Activated CD8-positive, alpha-beta memory T cell treated with anti-CD3 and anti-CD28 coated beads for 1 hour (primary cell): ENCODE results near the gene STXBP2.

Experiments
- DNase-seq, 2 donors: peaks; one replicate each; pipeline ENCODE4 v3.0.0-alpha.2; 2020; ENCODE audit warnings: low read depth in 1 of 2; ENCODE audit errors: extremely low read depth in 1 of 2

Gene STXBP2

DNA sequence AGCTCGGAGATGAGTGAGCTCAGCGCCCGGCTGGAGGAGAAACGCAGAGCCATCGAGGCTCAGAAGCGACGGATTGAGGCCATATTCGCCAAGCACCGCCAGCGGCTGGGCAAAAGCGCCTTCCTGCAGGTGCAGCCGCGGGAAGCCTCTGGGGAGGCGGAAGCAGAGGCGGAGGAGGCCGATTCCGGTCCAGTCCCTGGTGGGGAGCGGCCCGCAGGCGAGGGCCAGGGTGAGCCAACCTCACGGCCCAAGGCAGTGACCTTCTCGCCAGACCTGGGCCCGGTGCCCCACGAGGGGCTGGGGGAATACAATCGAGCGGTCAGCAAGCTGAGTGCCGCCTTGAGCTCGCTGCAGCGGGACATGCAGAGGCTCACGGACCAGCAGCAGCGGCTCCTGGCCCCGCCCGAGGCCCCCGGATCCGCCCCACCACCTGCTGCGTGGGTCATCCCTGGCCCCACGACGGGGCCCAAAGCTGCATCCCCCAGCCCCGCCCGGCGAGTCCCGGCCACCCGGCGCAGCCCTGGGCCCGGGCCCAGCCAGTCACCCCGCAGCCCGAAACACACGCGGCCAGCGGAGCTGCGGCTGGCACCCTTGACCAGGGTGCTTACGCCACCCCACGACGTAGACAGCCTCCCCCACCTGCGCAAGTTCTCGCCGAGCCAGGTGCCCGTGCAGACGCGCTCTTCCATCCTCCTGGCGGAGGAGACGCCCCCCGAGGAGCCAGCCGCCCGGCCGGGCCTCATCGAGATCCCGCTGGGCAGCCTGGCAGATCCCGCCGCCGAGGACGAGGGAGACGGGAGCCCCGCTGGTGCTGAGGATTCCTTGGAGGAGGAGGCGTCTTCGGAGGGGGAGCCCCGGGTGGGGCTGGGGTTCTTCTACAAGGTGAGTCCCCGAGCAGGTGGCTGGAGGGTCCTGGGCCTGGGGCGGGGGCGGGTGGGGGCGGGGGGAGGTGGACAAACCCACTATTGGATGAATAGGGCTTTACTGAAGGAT lies 24.3 kb upstream of the STXBP2 start:
- DNase-seq = no peak

DNA sequence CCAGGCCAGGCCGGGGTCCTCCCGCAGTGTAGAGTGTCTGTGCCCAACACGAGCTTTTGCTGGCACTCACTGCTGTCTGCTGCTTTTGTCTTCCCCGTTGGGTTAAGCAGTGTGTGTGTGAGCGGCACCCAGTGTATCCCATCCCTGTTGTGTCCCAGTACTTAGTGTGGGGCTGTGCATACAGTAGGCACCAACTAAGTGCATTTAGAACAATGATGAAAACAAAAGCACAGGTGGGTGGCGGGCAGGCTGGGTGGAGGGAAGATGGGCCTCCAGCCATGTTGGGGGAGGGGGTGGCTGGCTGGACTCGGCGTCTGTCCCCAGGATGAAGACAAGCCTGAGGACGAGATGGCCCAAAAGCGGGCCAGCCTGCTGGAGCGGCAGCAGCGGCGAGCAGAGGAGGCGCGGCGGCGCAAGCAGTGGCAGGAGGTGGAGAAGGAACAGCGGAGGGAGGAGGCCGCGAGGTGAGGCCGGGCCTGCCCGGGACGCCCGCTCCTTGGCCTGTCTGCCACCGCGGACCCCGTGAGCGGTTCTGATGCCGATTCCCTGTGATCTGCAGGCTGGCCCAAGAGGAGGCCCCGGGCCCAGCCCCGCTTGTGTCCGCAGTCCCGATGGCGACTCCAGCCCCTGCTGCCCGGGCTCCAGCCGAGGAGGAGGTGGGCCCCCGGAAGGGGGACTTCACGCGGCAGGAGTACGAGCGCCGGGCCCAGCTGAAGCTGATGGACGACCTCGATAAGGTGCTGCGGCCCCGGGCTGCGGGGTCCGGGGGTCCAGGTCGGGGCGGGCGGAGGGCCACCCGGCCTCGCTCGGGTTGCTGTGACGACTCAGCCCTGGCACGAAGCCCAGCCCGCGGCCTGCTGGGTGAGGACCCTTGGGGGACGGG lies 21.8 kb upstream of the STXBP2 start:
- no peak for DNase-seq

- DNase-seq = no peak
Observed at GRCh38 chr19:7617172-7617571, 19.7 kb upstream of the STXBP2 start.

DNA sequence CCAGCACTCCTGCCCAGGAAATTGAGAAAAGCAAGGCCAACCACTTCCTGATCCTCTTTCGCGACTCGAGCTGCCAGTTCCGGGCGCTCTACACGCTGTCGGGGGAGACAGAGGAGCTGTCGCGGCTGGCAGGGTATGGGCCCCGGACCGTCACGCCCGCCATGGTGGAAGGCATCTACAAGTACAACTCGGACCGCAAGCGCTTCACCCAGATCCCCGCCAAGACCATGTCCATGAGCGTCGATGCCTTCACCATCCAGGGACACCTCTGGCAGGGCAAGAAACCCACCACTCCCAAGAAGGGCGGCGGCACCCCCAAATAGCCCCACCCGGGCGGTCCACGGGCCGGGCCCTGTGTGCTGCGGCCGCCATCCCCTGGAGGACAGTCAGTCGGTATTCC lies 19.2 kb upstream of the STXBP2 start:
- no peak for DNase-seq

DNA sequence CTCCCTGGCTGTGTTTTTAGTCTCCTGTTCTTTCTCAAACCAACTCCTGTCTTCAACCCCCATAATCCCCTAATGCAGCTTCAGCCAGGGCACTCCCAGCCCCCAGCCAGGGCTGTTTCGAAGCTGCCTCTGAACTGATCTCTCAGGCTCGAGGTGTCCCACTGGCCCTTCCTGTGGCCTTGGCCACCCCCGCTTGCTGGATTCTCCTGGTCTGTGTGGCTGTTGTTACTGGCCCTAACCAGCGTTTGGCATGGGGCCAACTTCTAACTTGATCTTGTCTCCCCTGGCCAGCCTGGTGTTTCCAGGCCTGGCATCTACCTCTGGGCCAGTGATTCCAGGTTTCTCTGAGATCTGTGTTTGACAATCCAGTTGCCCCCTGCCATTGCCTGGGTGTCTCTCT lies 18.6 kb upstream of the STXBP2 start:
- DNase-seq = no peak

DNA sequence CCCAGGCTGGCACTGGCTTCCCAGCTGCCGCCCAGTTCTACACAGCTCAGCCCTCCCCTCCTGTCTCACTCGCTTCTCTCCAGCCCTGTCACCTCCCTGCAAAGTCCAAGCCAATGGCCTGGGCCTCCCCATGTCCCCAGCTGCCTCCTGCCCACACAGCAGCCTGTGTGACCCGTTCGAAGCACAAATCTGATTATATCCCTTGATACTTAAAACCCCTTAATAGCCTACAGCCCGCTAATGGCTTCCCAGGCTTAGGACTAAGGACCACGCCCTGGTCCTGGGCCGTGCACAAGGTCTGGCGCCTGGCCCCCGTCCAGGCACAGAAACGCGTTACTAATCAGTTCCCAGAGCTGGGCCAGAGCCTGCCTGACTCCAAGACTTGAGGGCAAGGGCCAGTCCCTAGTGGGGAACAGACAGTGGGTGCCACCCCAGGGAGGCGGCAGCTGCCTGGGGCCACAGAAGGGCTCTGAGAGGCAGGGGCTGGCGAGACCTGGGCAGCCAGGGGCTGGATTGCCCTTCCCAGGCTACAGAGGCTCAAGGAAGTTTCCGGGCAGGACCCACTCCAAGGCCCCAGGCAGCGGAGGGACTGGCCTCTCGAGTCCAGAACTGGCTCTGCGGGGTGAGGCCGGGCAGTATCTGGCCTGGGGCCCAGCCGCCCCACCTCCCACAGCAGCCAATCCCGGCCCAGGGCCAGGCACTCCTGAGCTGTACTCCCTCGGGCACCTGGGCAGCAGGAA lies 18.0 kb upstream of the STXBP2 start:
- no peak for DNase-seq

GRCh38 chr19:7619671-7620441 lies 17.1 kb upstream of the STXBP2 start:
- DNase-seq = no peak

DNA sequence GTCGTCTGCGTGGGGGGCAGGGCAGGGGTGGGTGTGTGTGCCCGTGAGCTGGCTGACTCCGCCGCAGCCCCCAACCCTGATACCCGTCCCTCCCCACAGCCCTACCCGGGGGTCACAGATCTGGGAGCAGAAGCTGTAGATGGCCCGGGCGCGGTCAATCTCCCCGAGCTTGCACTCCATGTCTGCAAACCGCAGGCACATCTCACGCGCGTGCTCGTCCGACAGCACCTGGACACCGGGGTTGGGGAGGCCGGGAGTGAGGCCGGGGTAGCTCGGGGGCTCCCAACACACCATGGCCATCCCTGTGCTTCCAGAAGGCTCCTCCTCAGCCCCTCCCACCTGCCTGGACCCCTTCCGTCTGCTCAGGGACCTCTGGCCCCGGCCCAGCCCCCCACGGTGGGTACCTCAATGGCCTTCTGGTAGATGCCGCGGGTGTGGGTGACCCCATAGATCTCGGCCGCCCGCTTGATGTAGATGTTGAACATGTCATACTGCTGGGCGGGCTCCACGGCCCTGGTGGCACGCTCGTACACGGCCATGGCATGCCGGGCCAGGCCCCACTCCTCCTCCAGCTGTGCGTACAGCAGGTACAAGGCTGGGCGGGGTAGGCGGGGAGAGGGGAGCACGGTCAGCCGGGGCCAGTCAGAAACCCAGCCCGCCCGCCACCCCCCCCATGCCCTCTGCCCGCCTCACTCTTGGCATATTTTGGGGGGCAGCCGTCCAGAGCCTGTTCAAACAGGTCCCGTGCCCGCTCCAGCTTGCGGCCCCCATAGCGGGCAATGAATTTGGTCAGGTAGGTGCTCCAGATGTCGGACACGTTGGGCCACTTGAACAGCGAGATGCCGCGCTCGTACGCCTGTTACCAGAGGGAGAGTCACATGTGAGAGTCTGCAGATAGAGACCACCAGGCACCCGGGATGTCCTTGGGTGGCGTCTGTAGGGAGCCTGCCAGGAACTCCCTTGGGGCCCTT lies 16.2 kb upstream of the STXBP2 start:
- DNase-seq = no peak

DNA sequence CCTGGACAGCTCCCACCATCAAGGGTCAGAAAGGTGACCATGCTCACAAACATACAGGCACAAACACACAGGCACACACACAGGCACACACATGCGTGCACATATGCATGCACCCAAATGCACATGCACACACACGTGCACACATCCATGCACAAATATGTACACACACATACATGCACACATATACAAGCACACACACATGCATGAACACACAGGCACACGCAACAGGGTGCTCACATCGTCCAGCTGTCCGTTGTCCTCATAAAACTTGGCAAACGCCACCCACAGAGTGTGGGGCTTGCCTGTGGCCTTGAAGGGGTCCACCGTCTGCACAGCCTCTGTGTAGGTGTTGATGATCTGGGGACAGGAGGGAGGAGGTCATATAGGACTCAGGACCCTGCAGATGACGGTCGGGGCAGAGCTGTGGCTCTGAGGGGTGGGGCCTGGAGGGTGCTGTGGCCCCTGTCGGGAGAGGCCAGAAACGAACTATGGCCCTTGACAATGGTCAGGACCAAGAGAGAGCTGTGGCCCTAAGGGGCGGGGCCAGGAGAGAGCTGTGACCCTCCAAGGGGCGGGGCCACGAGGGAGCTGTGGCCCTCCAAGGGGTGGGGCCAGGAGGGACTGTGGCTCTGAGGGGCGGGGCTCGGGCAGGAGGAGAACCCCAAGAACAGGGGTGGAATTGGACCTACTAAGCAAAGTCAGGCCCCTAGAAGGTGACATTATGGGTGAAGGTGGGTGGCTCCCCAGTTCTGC lies 13.8 kb upstream of the STXBP2 start:
- DNase-seq = no peak

- DNase-seq = no peak
Observed at GRCh38 chr19:7623725-7624603, 12.9 kb upstream of the STXBP2 start.

DNA sequence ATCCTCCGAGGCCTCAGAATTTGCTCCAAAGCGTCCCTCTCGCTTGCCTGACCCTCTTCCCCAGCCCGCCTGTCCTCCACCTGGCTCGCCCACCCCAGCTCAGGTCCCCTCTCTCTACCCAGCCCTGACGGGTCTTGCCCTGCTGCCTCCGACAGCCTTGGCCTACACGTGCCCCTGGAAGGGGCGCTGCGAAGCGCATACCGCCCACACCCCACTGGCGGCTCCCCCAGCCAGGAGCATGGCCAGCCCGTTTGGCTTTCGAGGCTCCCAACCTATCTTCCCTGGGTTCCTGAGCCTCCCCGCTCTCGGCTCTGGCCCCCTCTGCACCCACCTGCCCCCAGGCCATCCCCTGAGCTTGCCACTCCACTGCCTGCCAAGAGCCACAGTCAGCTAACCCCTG lies 12.1 kb upstream of the STXBP2 start:
- no peak for DNase-seq

DNA sequence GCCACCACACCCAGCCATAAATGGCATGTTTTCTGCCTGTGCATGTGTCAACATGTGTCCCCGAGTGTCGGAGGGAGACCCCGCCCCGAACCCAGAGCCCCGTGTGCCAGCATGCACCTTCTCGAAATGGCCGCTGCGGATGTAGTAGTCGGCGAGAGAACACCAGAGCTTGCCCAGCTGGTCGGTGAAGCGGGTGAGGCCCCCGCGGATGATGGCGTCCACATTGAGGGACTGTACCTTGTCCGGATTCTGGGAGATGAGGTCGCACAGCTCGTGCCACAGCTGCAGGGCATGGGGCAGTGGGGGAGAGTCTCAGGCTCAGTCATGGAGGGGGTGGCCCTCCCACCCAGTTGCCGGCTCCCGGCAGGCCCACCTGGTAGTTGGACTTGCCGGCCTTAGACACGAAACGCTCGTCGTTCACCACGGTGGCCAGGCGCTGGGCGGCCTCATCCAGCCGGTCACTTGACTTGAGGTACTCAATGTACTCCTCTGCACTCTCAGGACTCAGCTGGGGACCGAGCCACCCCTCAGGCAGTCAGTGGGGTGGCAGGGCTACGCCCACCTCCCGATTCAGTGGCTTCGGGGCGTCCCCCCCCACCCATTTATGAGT lies 11.0 kb upstream of the STXBP2 start:
- no peak for DNase-seq

- no peak for DNase-seq
Observed at GRCh38 chr19:7627166-7627565, 9.7 kb upstream of the STXBP2 start.

DNA sequence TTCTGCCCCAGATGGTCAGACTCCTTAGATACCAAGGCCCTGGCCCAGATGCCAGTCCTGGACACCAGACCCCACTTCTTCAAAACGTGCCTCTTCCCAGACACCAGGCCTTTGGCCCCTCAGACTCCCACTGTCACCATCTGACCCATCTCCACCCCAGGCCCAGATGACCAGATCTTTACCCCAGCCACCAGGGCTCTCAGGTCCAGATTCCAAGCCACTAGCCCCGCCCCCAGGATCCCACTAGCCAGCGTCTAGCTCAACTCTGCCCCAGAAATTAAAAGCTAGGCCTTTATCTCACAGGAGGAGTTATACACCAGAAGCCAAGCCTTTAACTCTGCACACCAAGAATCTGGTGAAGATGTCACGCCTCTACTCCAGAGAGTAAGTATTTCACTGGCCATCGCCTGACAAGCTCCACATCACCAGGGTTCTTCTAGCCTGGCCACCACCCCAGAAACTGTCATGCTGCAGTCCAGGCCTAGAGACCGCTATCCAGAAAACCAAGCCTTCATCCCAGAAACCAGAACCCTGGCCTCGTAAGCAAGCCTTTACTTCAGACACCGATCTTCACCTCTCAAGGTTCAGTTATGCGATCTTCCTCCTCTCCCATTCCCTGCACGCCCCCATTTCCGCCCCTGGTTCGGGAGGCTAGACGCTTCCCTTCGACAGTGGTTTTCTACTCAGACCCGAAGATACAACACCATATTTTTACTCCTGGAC lies 8.2 kb upstream of the STXBP2 start:
- no peak for DNase-seq

DNA sequence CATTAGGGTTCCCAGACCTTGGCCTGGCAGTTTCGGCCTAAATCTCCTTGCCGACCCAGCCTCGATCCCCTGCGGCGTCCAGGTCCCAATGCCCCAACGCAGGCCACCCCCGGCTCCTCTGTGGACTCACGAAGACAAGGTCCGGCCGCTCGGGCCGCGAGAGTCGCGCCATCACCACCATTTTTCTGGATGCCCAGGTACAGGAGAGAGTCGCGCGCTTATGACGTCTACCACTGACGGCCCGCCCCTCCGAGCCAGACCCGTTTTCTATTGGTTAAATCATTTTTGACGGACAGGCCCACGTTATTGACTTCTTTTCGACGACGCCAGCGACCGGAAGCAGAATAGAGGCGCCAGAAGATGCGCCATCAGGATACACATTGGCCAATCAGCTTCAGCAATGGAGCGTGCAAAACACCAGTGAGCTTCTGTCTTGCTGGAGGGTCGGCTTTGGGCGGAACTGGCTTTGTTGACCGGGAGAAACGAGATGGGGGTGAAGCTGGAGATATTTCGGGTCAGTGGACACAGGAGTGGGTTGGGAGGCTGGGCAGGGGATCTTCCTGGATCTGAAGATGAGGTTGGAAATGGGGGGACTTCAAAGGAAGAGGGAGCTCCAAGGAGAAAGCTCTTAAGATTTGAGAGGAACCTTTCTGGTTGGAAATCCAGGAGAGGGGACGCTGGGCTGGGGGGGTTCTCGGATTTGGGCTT lies 7.4 kb upstream of the STXBP2 start, which contains the start of the genes PET100 and XAB2:
TSS of gene PET100 (plus strand) at position 447 of the 708 bp plus-strand sequence. CDS start at position 488, 41 bp downstream.
TSS of gene XAB2 (minus strand) at position 199 of the 708 bp plus-strand sequence. CDS start at position 181, 18 bp downstream.
- DNase-seq = peak; percentile 87 to 89
